HepG2 (cell line): Measurements from ENCODE around the gene EIF4G3.

Source experiments
- AKAP8 ChIP-seq: sonication (generic); formaldehyde crosslinking; IDR thresholded peaks from 2 replicates; pipeline ENCODE4 v1.5.1; 2020; ENCODE audit warnings: mild to moderate bottlenecking, missing genetic modification reagents
- ELF3 ChIP-seq: IDR thresholded peaks from 2 replicates; pipeline ENCODE4 v1.6.1; 2016; ENCODE audit warnings: missing genetic modification reagents, missing compliant biosample characterization
- FIP1L1 ChIP-seq: fragments of 200-400 bp; formaldehyde crosslinking; IDR thresholded peaks from 2 replicates; pipeline ENCODE4 v1.6.1; 2018; ENCODE audit warnings: low read depth, mild to moderate bottlenecking, low read length, moderate library complexity, borderline replicate concordance; ENCODE audit not compliant: insufficient read depth
- KDM5A ChIP-seq: fragments of 200-600 bp; sonication (generic); IDR thresholded peaks from 2 replicates; pipeline ENCODE4 v1.7.0; 2018; ENCODE audit warnings: antibody characterized with exemption, mild to moderate bottlenecking, low read length, borderline replicate concordance
- KLF9 ChIP-seq: IDR thresholded peaks from 2 replicates; pipeline ENCODE4 v1.6.1; 2016; ENCODE audit warnings: low read depth
- NFIC ChIP-seq: IDR thresholded peaks from 2 replicates; pipeline ENCODE4 v1.6.1; 2012; ENCODE audit warnings: mild to moderate bottlenecking, low read length, inconsistent platforms
- ZNF282 ChIP-seq: fragments of 450-650 bp; IDR thresholded peaks from 2 replicates; pipeline ENCODE4 v1.6.1; 2018; ENCODE audit not compliant: partially characterized antibody
- ZNF629 ChIP-seq: sonication (generic); formaldehyde crosslinking; conservative IDR thresholded peaks from 2 replicates; pipeline ENCODE4 v1.5.0; 2020; ENCODE audit warnings: missing genetic modification reagents
- TF ChIP-seq, protein P1 (sequence below): sonication (generic); formaldehyde crosslinking; IDR thresholded peaks from 2 replicates; pipeline ENCODE4 v1.5.0; 2020; ENCODE audit warnings: mild to moderate bottlenecking, missing genetic modification reagents, moderate library complexity
- TF ChIP-seq, protein P2 (sequence below): fragments of 450-650 bp; IDR thresholded peaks from 2 replicates; pipeline ENCODE4 v1.6.1; 2016
- TF ChIP-seq, protein P3 (sequence below): sonication (generic); formaldehyde crosslinking; IDR thresholded peaks from 2 replicates; pipeline ENCODE4 v1.8.1; 2022; ENCODE audit warnings: low read depth, mild to moderate bottlenecking, missing genetic modification reagents

DNA sequence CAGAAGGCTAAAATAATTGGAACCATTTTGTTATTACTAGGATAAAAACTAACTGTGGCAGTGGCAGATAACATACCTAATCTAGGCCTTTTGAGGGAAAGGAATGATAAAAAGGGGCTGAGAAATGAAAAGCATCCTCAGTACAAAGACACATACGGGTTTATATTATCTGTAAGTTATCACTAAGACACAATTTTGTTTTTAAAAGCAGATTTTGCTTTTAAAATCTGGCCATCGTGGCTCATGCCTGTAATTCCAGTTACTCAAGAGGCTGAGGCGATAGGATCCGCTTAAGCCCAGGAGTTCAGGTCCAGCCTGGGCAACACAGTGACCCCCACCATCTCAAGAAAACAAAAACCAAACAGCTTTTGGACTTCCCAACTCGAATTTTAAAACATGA, 364.8 kb downstream of the EIF4G3 start:
- no peak for TF ChIP-seq FIP1L1
- no peak for TF ChIP-seq KLF9
- TF ChIP-seq ZNF282, result no peak
- TF ChIP-seq, protein P1, sequence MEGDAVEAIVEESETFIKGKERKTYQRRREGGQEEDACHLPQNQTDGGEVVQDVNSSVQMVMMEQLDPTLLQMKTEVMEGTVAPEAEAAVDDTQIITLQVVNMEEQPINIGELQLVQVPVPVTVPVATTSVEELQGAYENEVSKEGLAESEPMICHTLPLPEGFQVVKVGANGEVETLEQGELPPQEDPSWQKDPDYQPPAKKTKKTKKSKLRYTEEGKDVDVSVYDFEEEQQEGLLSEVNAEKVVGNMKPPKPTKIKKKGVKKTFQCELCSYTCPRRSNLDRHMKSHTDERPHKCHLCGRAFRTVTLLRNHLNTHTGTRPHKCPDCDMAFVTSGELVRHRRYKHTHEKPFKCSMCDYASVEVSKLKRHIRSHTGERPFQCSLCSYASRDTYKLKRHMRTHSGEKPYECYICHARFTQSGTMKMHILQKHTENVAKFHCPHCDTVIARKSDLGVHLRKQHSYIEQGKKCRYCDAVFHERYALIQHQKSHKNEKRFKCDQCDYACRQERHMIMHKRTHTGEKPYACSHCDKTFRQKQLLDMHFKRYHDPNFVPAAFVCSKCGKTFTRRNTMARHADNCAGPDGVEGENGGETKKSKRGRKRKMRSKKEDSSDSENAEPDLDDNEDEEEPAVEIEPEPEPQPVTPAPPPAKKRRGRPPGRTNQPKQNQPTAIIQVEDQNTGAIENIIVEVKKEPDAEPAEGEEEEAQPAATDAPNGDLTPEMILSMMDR, result no peak
- no peak for TF ChIP-seq NFIC
- TF ChIP-seq KDM5A, result no peak
- TF ChIP-seq, protein P2, sequence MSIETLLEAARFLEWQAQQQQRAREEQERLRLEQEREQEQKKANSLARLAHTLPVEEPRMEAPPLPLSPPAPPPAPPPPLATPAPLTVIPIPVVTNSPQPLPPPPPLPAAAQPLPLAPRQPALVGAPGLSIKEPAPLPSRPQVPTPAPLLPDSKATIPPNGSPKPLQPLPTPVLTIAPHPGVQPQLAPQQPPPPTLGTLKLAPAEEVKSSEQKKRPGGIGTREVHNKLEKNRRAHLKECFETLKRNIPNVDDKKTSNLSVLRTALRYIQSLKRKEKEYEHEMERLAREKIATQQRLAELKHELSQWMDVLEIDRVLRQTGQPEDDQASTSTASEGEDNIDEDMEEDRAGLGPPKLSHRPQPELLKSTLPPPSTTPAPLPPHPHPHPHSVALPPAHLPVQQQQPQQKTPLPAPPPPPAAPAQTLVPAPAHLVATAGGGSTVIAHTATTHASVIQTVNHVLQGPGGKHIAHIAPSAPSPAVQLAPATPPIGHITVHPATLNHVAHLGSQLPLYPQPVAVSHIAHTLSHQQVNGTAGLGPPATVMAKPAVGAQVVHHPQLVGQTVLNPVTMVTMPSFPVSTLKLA, result no peak
- no peak for TF ChIP-seq AKAP8 (CRISPR knock-in tag)
- TF ChIP-seq, protein P3, sequence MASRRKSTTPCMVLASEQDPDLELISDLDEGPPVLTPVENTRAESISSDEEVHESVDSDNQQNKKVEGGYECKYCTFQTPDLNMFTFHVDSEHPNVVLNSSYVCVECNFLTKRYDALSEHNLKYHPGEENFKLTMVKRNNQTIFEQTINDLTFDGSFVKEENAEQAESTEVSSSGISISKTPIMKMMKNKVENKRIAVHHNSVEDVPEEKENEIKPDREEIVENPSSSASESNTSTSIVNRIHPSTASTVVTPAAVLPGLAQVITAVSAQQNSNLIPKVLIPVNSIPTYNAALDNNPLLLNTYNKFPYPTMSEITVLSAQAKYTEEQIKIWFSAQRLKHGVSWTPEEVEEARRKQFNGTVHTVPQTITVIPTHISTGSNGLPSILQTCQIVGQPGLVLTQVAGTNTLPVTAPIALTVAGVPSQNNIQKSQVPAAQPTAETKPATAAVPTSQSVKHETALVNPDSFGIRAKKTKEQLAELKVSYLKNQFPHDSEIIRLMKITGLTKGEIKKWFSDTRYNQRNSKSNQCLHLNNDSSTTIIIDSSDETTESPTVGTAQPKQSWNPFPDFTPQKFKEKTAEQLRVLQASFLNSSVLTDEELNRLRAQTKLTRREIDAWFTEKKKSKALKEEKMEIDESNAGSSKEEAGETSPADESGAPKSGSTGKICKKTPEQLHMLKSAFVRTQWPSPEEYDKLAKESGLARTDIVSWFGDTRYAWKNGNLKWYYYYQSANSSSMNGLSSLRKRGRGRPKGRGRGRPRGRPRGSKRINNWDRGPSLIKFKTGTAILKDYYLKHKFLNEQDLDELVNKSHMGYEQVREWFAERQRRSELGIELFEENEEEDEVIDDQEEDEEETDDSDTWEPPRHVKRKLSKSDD (CRISPR knock-in tag), result no peak
- TF ChIP-seq ZNF629 (CRISPR knock-in tag), result no peak
- no peak for TF ChIP-seq ELF3
